OCI-LY1 (cell line): ENCODE results near the gene SNTG2.

Experiments used
- H2AFZ ChIP-seq: fragments of 200-600 bp; sonication (generic), shearing (Covaris generic); 2 replicates; pipeline ENCODE4 v1.6.0; 2014; ENCODE audit warnings: antibody characterized with exemption, mild to moderate bottlenecking, low read length
- H3F3A ChIP-seq: fragments of 200-600 bp; sonication (generic), shearing (Covaris generic); 2 replicates; pipeline ENCODE4 v1.6.0; 2014; ENCODE audit warnings: mild to moderate bottlenecking, antibody characterized with exemption, low read length, moderate library complexity; ENCODE audit not compliant: insufficient read depth
- H3K27ac ChIP-seq: fragments of 200-600 bp; sonication (generic); 2 replicates; pipeline ENCODE4 v1.5.1; 2014; ENCODE audit warnings: low read length, mixed run types, mild to moderate bottlenecking, low read depth; ENCODE audit not compliant: poor library complexity, severe bottlenecking
- H3K27me3 ChIP-seq: fragments of 200-600 bp; sonication (generic); 2 replicates; pipeline ENCODE4 v1.6.0; 2014; ENCODE audit warnings: antibody characterized with exemption, mild to moderate bottlenecking, low read length, moderate library complexity; ENCODE audit not compliant: insufficient read depth
- H3K36me3 ChIP-seq: fragments of 200-600 bp; sonication (generic); 2 replicates; pipeline ENCODE4 v1.6.1; 2014; ENCODE audit warnings: mild to moderate bottlenecking, antibody characterized with exemption, low read length, moderate library complexity, mixed read lengths; ENCODE audit not compliant: insufficient read depth
- H3K4me1 ChIP-seq: fragments of 200-600 bp; sonication (generic); 2 replicates; pipeline ENCODE4 v1.5.1; 2014; ENCODE audit warnings: mild to moderate bottlenecking, low read length, moderate library complexity; ENCODE audit not compliant: insufficient read depth, severe bottlenecking
- H3K4me2 ChIP-seq: fragments of 200-600 bp; sonication (generic), shearing (Covaris generic); 2 replicates; pipeline ENCODE4 v1.6.1; 2014; ENCODE audit warnings: low read length
- H3K4me3 ChIP-seq: fragments of 200-600 bp; sonication (generic); 2 replicates; pipeline ENCODE4 v1.5.1; 2014; ENCODE audit warnings: low read length, low read depth, mild to moderate bottlenecking, mixed read lengths; ENCODE audit not compliant: poor library complexity, severe bottlenecking
- H3K79me2 ChIP-seq: fragments of 200-600 bp; shearing (Covaris generic); 2 replicates; pipeline ENCODE4 v1.6.1; 2016; ENCODE audit warnings: mixed run types, low read length, mixed read lengths; ENCODE audit not compliant: insufficient read depth
- H3K9ac ChIP-seq: fragments of 200-600 bp; sonication (generic), shearing (Covaris generic); 2 replicates; pipeline ENCODE4 v1.6.1; 2014; ENCODE audit warnings: mild to moderate bottlenecking, low read length, mixed read lengths
- H3K9me2 ChIP-seq: fragments of 200-600 bp; sonication (generic), shearing (Covaris generic); 2 replicates; pipeline ENCODE4 v1.6.1; 2014; ENCODE audit warnings: low read depth, mild to moderate bottlenecking, low read length, mixed read lengths
- H3K9me3 ChIP-seq: fragments of 200-600 bp; shearing (Covaris generic); 2 replicates; pipeline ENCODE4 v1.6.1; 2014; ENCODE audit warnings: low read length, mixed read lengths
- H4K20me1 ChIP-seq: fragments of 200-600 bp; sonication (generic), shearing (Covaris generic); 2 replicates; pipeline ENCODE4 v1.6.0; 2016; ENCODE audit warnings: mild to moderate bottlenecking, low read length; ENCODE audit not compliant: insufficient read depth
- EZH2 ChIP-seq: fragments of 200-600 bp; sonication (generic), shearing (Covaris generic); IDR thresholded peaks from 2 replicates; pipeline ENCODE4 v1.8.0; 2017; ENCODE audit warnings: borderline replicate concordance, mixed run types, mild to moderate bottlenecking, antibody characterized with exemption, low read length, moderate library complexity, mixed read lengths
- TF ChIP-seq, protein P1 (sequence below): fragments of 200-600 bp; sonication (generic), shearing (Covaris generic); IDR thresholded peaks from 2 replicates; pipeline ENCODE4 v1.5.1; 2017; ENCODE audit warnings: mild to moderate bottlenecking, antibody characterized with exemption, low read length, moderate library complexity, mixed read lengths

The SNTG2 gene

GRCh38 chr2:1193801-1194200 is 243.2 kb downstream of the SNTG2 start:
- Histone ChIP-seq H3K9ac (no peak overlapping the region), H3K9me2 (no peaks in the 10 kb centered on the region), H3K9me3 (no peaks in the 10 kb centered on the region), H3K4me3 (no peak overlapping the region), H3K27me3 (no peaks in the 10 kb centered on the region), H2AFZ (no peak overlapping the region), H3K79me2 (no peaks in the 10 kb centered on the region), H4K20me1 (no peaks in the 10 kb centered on the region), H3K4me2 (no peak overlapping the region), H3F3A (no peaks in the 10 kb centered on the region), H3K36me3 (no peaks in the 10 kb centered on the region), H3K4me1 (no peaks in the 10 kb centered on the region), H3K27ac (no peak overlapping the region)
- TF ChIP-seq, protein P1, sequence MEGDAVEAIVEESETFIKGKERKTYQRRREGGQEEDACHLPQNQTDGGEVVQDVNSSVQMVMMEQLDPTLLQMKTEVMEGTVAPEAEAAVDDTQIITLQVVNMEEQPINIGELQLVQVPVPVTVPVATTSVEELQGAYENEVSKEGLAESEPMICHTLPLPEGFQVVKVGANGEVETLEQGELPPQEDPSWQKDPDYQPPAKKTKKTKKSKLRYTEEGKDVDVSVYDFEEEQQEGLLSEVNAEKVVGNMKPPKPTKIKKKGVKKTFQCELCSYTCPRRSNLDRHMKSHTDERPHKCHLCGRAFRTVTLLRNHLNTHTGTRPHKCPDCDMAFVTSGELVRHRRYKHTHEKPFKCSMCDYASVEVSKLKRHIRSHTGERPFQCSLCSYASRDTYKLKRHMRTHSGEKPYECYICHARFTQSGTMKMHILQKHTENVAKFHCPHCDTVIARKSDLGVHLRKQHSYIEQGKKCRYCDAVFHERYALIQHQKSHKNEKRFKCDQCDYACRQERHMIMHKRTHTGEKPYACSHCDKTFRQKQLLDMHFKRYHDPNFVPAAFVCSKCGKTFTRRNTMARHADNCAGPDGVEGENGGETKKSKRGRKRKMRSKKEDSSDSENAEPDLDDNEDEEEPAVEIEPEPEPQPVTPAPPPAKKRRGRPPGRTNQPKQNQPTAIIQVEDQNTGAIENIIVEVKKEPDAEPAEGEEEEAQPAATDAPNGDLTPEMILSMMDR = no peak

DNA sequence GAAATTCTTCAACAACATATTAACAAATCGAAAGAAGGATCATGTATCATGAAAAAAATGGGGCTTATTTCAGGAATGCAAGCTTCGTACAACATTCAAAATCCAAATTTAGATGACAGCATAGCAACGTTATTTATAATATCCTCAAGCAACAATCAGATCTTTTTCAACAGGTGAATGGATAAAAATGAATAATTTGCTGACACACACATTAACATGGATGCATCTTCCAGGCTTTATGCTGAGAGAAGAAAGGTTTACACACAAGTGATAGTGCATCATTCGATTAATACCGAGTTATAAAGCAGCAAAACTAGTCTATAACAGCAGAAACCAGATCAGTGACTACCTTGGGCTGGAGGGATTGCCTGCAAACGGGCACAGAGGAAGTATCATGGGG is 253.1 kb downstream of the SNTG2 start:
- Histone ChIP-seq H3K9ac (no peak overlapping the region), H3K9me3 (no peaks in the 10 kb centered on the region), H3K79me2 (no peaks in the 10 kb centered on the region), H4K20me1 (no peaks in the 10 kb centered on the region), H2AFZ (no peak overlapping the region), H3F3A (no peaks in the 10 kb centered on the region), H3K4me1 (no peaks in the 10 kb centered on the region), H3K27me3 (no peaks in the 10 kb centered on the region), H3K4me3 (no peak overlapping the region), H3K4me2 (no peak overlapping the region), H3K9me2 (no peaks in the 10 kb centered on the region), H3K36me3 (no peaks in the 10 kb centered on the region), H3K27ac (no peak overlapping the region)
- TF ChIP-seq, protein P1 = no peak
- TF ChIP-seq EZH2 = no peak

DNA sequence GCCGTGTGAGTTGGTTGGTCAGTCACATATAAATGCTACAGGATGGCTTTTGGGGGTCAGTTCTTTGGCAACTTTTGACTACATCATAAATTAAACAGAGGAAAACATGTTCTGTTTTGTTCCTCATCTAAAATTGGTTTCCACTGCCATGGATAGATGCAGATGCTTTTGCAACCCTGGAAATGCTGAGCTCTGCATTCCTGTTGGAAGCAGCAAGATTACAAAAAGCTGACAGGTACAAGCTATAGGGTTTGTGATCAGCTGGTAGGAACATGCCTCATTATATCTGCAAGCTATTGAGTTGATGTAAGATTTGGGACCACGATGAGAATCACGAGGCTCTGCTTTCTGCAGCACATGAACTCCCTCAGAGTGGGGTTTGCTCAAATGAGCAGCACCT is 255.2 kb downstream of the SNTG2 start:
- Histone ChIP-seq H2AFZ (no peak overlapping the region), H4K20me1 (no peaks in the 10 kb centered on the region), H3K4me3 (no peak overlapping the region), H3K4me1 (no peaks in the 10 kb centered on the region), H3F3A (no peaks in the 10 kb centered on the region), H3K4me2 (no peak overlapping the region), H3K9me3 (no peaks in the 10 kb centered on the region), H3K9me2 (no peaks in the 10 kb centered on the region), H3K79me2 (no peaks in the 10 kb centered on the region), H3K36me3 (no peaks in the 10 kb centered on the region), H3K27ac (no peak overlapping the region), H3K9ac (no peak overlapping the region), H3K27me3 (no peaks in the 10 kb centered on the region)
- TF ChIP-seq, protein P1 = no peak
